ENCODE results near the gene GRK4.

Gene GRK4

GRCh38 chr4:3026540-3026939 lies 63.2 kb downstream of the GRK4 start:
- Mint-ChIP-seq H3K4me3 (no peak overlapping the region), H3K27ac (no peak overlapping the region), H3K9me3 (peaks cover 8% of the 10 kb centered on the region), H3K36me3 (ENCODE audit: low read depth) (peaks cover 9% of the 10 kb centered on the region), H3K4me1 (peaks cover 4% of the 10 kb centered on the region), H3K27me3 (ENCODE audit: low read depth) (peaks cover 3% of the 10 kb centered on the region)
- no peak for TF ChIP-seq CTCF (IDR thresholded peaks at IDR 0.05; ENCODE audit: unreplicated experiment in 3 of 3)

- no peaks in the 10 kb centered on the region for H3K9me3 Mint-ChIP-seq
- H3K27me3 Mint-ChIP-seq (ENCODE audit: low read depth), result no peaks in the 10 kb centered on the region
- H3K4me3 Mint-ChIP-seq, result no peak overlapping the region
- peaks cover 15% of the 10 kb centered on the region for H3K4me1 Mint-ChIP-seq
- TF ChIP-seq CTCF (IDR thresholded peaks at IDR 0.05; ENCODE audit: unreplicated experiment in 3 of 3), result no peak
- H3K27ac Mint-ChIP-seq, result no peak overlapping the region
- H3K36me3 Mint-ChIP-seq (ENCODE audit: low read depth), result no peaks in the 10 kb centered on the region
These were observed 66.1 kb downstream of the GRK4 start for GRCh38 chr4:3029464-3029863.

- no peak overlapping the region for H3K27ac Mint-ChIP-seq
- no peaks in the 10 kb centered on the region for H3K9me3 Mint-ChIP-seq
- H3K4me3 Mint-ChIP-seq, result no peak overlapping the region
- H3K27me3 Mint-ChIP-seq (ENCODE audit: low read depth), result no peaks in the 10 kb centered on the region
- peaks cover 15% of the 10 kb centered on the region for H3K4me1 Mint-ChIP-seq
- no peak for TF ChIP-seq CTCF (IDR thresholded peaks at IDR 0.05; ENCODE audit: unreplicated experiment in 3 of 3)
- no peaks in the 10 kb centered on the region for H3K36me3 Mint-ChIP-seq (ENCODE audit: low read depth)
These were observed 67.4 kb downstream of the GRK4 start for GRCh38 chr4:3030566-3031356.

- Mint-ChIP-seq H3K4me3 (no peak overlapping the region), H3K9me3 (no peaks in the 10 kb centered on the region), H3K36me3 (ENCODE audit: low read depth) (no peaks in the 10 kb centered on the region), H3K27me3 (ENCODE audit: low read depth) (no peaks in the 10 kb centered on the region), H3K4me1 (peaks cover 15% of the 10 kb centered on the region), H3K27ac (no peak overlapping the region)
- no peak for TF ChIP-seq CTCF (IDR thresholded peaks at IDR 0.05; ENCODE audit: unreplicated experiment in 3 of 3)
These were observed 68.1 kb downstream of the GRK4 start for GRCh38 chr4:3031357-3032082.

GRCh38 chr4:3034231-3034630 lies 70.9 kb downstream of the GRK4 start:
- H3K27me3 Mint-ChIP-seq (ENCODE audit: low read depth), result peaks cover 9% of the 10 kb centered on the region
- H3K4me1 Mint-ChIP-seq, result peaks cover 33% of the 10 kb centered on the region
- H3K36me3 Mint-ChIP-seq (ENCODE audit: low read depth), result no peaks in the 10 kb centered on the region
- no peak for TF ChIP-seq CTCF (IDR thresholded peaks at IDR 0.05; ENCODE audit: unreplicated experiment in 3 of 3)
- H3K27ac Mint-ChIP-seq, result no peak overlapping the region
- H3K4me3 Mint-ChIP-seq, result no peak overlapping the region
- H3K9me3 Mint-ChIP-seq, result no peaks in the 10 kb centered on the region
